CD4-positive, alpha-beta T cell treated with Interleukin-15 for 4 hours (primary cell): ENCODE data around the gene TUBB8B.
"Not testable (repeated sequence)": the region's sequence is repeated elsewhere in the genome, so short reads cannot be mapped to it uniquely, and the experiment has no call there.

Experiments
- DNase-seq: peaks from one replicate; pipeline ENCODE4 v3.0.0-alpha.2; 2020; ENCODE audit warnings: low spot score

Gene TUBB8B

DNA sequence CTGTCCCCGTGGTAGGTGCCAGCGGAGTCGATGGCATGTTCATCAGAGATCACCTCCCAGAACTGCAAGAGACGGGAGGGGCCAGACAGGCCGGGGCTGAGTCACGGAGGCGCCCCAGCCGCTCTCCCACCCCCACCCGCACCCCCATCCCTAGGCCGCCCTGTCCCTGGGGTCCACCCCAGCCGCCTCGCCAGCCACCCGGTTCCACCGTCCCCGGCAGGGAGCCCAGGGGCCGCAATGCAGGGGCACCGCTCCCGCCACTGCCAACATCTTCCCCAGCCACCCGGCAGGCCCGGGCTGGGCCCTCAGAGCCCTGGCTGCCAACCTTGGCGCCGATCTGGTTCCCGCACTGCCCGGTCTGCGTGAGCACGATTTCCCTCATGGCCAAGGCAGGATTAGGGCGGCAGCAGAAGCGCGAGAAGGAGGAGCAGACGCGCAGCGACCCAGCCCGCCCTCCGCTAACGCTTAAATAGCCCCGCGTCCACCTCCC is at the start of gene TUBB8B:
Gene TUBB8B (minus strand): TSS at position 440 of the 490 bp plus-strand sequence. CDS start 58 bp downstream, at position 382.
- DNase-seq, result not testable (repeated sequence)

DNA sequence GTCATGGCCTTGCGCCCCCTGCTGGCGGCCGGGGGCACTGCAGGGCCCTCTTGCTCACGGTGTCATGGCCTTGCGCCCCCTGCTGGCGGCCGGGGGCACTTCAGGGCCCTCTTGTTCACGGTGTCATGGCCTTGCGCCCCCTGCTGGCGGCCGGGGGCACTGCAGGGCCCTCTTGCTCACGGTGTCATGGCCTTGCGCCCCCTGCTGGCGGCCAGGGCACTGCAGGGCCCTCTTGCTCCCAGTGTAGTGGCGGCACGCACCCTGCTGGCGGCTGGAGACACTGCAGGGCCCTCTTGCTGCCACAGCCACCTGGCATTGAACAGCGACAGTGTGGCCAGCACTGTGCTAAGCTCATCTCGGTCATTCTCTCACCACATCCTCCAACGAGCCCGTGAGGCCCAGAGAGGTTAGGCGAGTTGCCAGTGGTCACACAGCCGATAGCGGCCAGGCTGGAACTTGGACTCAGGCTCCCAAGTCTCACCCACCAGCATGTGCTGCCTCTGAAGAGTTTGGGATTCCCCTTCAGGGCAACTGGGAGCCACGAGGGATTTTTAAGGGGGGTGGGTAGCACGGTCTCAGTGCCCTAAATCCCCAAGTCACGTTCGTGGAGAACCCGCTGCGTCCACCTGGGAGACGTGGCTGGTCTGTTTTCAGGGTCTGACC is 48.0 kb upstream of the TUBB8B start:
- not testable (repeated sequence) for DNase-seq

GRCh38 chr18:96767-97131 is 47.3 kb upstream of the TUBB8B start:
- DNase-seq, result not testable (repeated sequence)

- DNase-seq, result not testable (repeated sequence)
These were observed 46.8 kb upstream of the TUBB8B start for GRCh38 chr18:96101-96766.

- DNase-seq, result not testable (repeated sequence)
These were observed 46.2 kb upstream of the TUBB8B start for GRCh38 chr18:95580-95979.

- DNase-seq, result not testable (repeated sequence)
These were observed 44.5 kb upstream of the TUBB8B start for GRCh38 chr18:93897-94408.

- DNase-seq, result not testable (repeated sequence)
These were observed 42.1 kb upstream of the TUBB8B start for GRCh38 chr18:91561-91960.

DNA sequence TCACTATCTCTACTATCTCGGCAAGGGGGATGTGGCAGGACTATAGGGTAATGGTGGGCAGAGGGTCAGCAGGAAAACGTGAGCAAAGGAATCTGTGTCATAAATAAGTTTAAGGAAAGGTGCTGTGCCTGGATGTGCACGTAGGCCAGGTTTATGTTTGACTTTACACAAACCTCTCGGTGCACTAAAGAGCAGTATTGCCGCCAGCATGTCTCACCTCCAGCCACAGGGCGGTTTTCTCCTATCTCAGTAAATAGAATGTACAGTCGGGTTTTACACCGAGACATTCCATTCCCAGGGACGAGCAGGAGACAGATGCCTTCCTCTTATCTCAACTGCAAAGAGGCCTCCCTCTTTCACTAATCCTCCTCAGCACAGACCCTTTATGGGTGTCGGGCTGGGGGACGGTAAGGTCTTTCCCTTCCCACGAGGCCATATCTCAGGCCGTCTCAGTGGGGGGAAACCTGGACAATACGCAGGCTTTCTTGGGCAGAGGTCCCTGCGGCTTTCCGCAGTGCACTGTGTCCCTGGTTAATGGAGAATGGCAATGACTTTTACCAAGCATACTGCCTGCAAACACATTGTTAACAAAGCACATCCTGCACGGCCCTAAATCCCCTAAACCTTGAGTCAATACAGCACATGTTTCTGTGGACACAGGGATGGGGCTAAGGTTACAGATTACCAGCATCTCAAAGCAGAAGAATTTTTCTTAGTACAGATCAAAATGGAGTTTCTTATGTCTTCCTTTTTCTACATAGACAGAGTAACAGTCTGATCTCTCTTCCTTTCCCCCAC is 41.2 kb upstream of the TUBB8B start:
- DNase-seq, result not testable (repeated sequence)

GRCh38 chr18:89124-89523 is 39.7 kb upstream of the TUBB8B start:
- DNase-seq, result not testable (repeated sequence)

GRCh38 chr18:84801-85200 is 35.4 kb upstream of the TUBB8B start:
- not testable (repeated sequence) for DNase-seq

GRCh38 chr18:82626-83209 is 33.3 kb upstream of the TUBB8B start:
- not testable (repeated sequence) for DNase-seq

- not testable (repeated sequence) for DNase-seq
These were observed 31.5 kb upstream of the TUBB8B start for GRCh38 chr18:80881-81280.

GRCh38 chr18:80202-80601 is 30.8 kb upstream of the TUBB8B start:
- DNase-seq, result not testable (repeated sequence)

GRCh38 chr18:75525-76160 is 26.2 kb upstream of the TUBB8B start:
- DNase-seq, result not testable (repeated sequence)

GRCh38 chr18:73181-73777 is 23.9 kb upstream of the TUBB8B start:
- not testable (repeated sequence) for DNase-seq

DNA sequence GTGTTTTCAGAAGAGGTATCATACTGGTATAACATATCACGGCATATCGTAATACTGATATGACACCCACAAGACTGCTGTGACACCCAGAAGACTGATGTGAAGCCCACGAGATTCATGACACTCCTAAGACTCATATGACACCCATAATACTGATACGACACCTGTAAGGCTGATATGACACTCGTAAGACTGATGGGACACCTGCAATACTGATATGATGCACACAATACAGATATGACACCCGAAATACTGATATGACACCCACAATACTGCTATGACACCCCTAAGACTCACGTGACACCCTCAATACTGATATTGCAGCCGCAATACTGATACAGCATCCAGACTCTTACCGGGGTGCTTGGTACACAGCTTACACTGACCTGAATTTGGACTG is 18.3 kb upstream of the TUBB8B start:
- DNase-seq, result not testable (repeated sequence)

DNA sequence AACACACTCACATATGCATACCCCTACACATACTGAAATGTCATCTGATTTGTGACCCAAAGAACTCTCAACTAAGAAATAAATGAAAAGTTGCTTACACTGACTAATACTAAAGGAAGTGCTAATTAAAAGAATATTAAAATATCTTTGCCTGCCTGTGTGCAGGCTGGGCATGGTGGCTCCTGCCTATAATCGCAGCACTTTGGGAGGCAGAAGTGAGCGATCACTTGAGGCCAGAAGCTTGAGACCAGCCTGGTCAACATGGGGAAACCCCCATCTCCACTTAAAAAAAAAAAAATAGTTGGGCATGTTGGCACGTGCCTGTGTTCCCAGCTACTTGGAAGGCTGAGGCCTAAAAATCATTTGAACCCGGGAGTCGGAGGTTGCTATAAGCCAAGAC is 14.9 kb upstream of the TUBB8B start:
- DNase-seq, result not testable (repeated sequence)

DNA sequence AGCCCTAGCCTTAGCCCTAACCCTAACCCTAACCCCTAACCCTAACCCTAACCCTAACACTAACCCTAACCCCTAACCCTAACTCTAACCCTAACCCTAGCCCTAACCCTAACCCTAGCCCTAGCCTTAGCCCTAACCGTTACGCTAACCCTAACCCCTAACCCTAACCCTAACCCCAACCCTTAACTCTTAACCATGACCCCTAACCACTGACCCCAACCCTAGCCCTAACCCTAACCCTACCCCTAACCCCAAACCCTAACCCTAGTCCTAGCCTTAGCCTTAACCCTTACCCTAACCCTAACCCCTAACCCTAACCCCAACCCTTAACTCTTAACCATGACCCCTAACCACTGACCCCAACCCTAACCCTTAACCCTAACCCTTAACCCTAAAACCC is 14.2 kb upstream of the TUBB8B start:
- not testable (repeated sequence) for DNase-seq

DNA sequence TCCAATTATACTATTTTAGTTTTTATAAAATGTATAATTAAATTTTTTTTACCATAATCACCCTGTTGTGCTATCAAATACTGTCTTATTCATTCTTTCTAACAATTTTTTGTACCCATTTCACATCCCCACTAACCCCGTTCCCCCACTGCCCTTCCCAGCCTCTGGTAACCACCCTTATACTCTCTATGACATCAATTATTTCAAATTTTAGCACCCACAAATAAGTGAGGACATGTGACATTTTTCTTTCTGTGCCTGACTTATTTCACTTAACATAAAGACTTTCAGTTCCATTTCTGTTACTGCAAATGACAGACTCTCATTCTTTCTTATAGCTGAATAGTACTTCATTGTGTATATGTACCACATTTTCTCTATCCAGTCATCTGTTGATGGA is 5.0 kb upstream of the TUBB8B start:
- DNase-seq, result not testable (repeated sequence)

GRCh38 chr18:48696-49095 is 719 bp downstream of the TUBB8B start:
- DNase-seq, result not testable (repeated sequence)

- not testable (repeated sequence) for DNase-seq
These were observed 36.2 kb downstream of the TUBB8B start for GRCh38 chr18:13177-13576.
